Neural cell (in vitro differentiated cells): ENCODE measurements around the gene DCHS2. TPM values are rescaled to one million over a fixed set of nuclear protein-coding genes. Genes with fewer than 3 reads are reported as not detected.

Experiments used
- H2AFZ ChIP-seq: fragments of 200-600, 300-800 bp; sonication (generic), shearing (Covaris generic); 2 replicates; pipeline ENCODE4 v1.6.0; 2014; ENCODE audit warnings: low read depth, mild to moderate bottlenecking, antibody characterized with exemption, low read length, moderate library complexity
- H3F3A ChIP-seq: fragments of 200-600 bp; shearing (Covaris generic); 2 replicates; pipeline ENCODE4 v1.6.1; 2016; ENCODE audit warnings: mild to moderate bottlenecking, moderate library complexity, mixed read lengths, antibody characterized with exemption, low read length; ENCODE audit not compliant: insufficient read depth, poor library complexity, severe bottlenecking
- H3K27ac ChIP-seq: fragments of 200-600, 300-800 bp; sonication (generic), shearing (Covaris generic); 2 replicates; pipeline ENCODE4 v1.5.1; 2014; ENCODE audit warnings: mild to moderate bottlenecking, low read length, moderate library complexity
- H3K27me3 ChIP-seq: fragments of 300-800, 200-600 bp; sonication (generic), shearing (Covaris generic); 2 replicates; pipeline ENCODE4 v1.6.0; 2014; ENCODE audit warnings: mild to moderate bottlenecking, low read depth, low read length, moderate library complexity; ENCODE audit not compliant: insufficient read depth
- H3K36me3 ChIP-seq: fragments of 300-800, 200-600 bp; sonication (generic), shearing (Covaris generic); 2 replicates; pipeline ENCODE4 v1.5.1; 2014; ENCODE audit warnings: mild to moderate bottlenecking, antibody characterized with exemption, low read length, moderate library complexity; ENCODE audit not compliant: insufficient read depth
- H3K4me2 ChIP-seq: fragments of 300-800, 200-600 bp; sonication (generic), shearing (Covaris generic); 2 replicates; pipeline ENCODE4 v1.6.0; 2014; ENCODE audit warnings: mild to moderate bottlenecking, low read length
- H3K4me3 ChIP-seq: fragments of 300-800, 200-600 bp; sonication (generic), shearing (Covaris generic); 2 replicates; pipeline ENCODE4 v1.5.1; 2014; ENCODE audit warnings: mild to moderate bottlenecking, low read length, moderate library complexity
- H3K79me2 ChIP-seq: fragments of 200-600 bp; shearing (Covaris generic); replicated peaks from 2 replicates; pipeline ENCODE4 v1.6.0; 2014; ENCODE audit warnings: mild to moderate bottlenecking, low read length, moderate library complexity; ENCODE audit not compliant: insufficient read depth
- H3K9ac ChIP-seq: fragments of 300-800, 200-600 bp; sonication (generic), shearing (Covaris generic); 2 replicates; pipeline ENCODE4 v1.6.1; 2016; ENCODE audit warnings: mild to moderate bottlenecking, low read length, mixed read lengths
- H3K9me2 ChIP-seq: fragments of 200-600 bp; shearing (Covaris generic); 2 replicates; pipeline ENCODE4 v1.6.1; 2016; ENCODE audit warnings: mild to moderate bottlenecking, low read length, mixed read lengths; ENCODE audit not compliant: insufficient read depth
- H3K9me3 ChIP-seq: fragments of 200-600, 300-800 bp; sonication (generic), shearing (Covaris generic); 2 replicates; pipeline ENCODE4 v1.6.1; 2016; ENCODE audit warnings: mild to moderate bottlenecking, mixed run types, low read length, moderate library complexity, mixed read lengths
- H4K20me1 ChIP-seq: fragments of 200-600 bp; shearing (Covaris generic); 2 replicates; pipeline ENCODE4 v1.6.1; 2016; ENCODE audit warnings: mild to moderate bottlenecking, mixed run types; ENCODE audit not compliant: insufficient read depth
- EP300 ChIP-seq: fragments of 450-650 bp; conservative IDR thresholded peaks from 2 replicates; pipeline ENCODE4 v1.6.1; 2014; ENCODE audit warnings: antibody characterized with exemption, mild to moderate bottlenecking, moderate library complexity; ENCODE audit not compliant: poor library complexity, severe bottlenecking
- EZH2 ChIP-seq: fragments of 200-600, 300-800 bp; shearing (Covaris generic), sonication (generic); IDR thresholded peaks from 2 replicates; pipeline ENCODE4 v1.6.1; 2014; ENCODE audit warnings: antibody characterized with exemption, low read length, borderline replicate concordance, mild to moderate bottlenecking; ENCODE audit not compliant: insufficient read depth, poor library complexity, severe bottlenecking
- MXI1 ChIP-seq: fragments of 450-650 bp; conservative IDR thresholded peaks from 2 replicates; pipeline ENCODE4 v1.6.1; 2014; ENCODE audit warnings: antibody characterized with exemption, mild to moderate bottlenecking; ENCODE audit not compliant: poor library complexity, severe bottlenecking
- POLR2AphosphoS5 ChIP-seq: IDR thresholded peaks from 2 replicates; pipeline ENCODE4 v1.6.1; 2012
- RAD21 ChIP-seq: fragments of 450-650 bp; conservative IDR thresholded peaks from 2 replicates; pipeline ENCODE4 v1.6.1; 2014; ENCODE audit warnings: antibody characterized with exemption, mild to moderate bottlenecking, moderate library complexity
- SMC3 ChIP-seq: fragments of 450-650 bp; conservative IDR thresholded peaks from 2 replicates; pipeline ENCODE4 v1.6.1; 2014; ENCODE audit warnings: antibody characterized with exemption, mild to moderate bottlenecking, moderate library complexity; ENCODE audit not compliant: poor library complexity
- TAF1 ChIP-seq: IDR thresholded peaks from 2 replicates; pipeline ENCODE4 v1.6.1; 2012; ENCODE audit warnings: low read depth
- polyA plus RNA-seq: library from polyadenylated mRNA; depleted of rRNA; stranded (reverse); fragments of >200 nt; gene quantifications from 2 replicates; pipeline ENCODE4 v1.2.3, GENCODE V29; 2014
- TF ChIP-seq, protein P1 (sequence below): IDR thresholded peaks from 2 replicates; pipeline ENCODE4 v1.6.1; 2012; ENCODE audit warnings: borderline replicate concordance
- TF ChIP-seq, protein P2 (sequence below): fragments of 450-650 bp; IDR thresholded peaks from 2 replicates; pipeline ENCODE4 v1.5.1; 2014; ENCODE audit warnings: antibody characterized with exemption, mild to moderate bottlenecking, moderate library complexity; ENCODE audit not compliant: poor library complexity, severe bottlenecking

DCHS2 gene
- polyA plus RNA-seq, 1 donor from 2014 or later = 1.6 TPM

DNA sequence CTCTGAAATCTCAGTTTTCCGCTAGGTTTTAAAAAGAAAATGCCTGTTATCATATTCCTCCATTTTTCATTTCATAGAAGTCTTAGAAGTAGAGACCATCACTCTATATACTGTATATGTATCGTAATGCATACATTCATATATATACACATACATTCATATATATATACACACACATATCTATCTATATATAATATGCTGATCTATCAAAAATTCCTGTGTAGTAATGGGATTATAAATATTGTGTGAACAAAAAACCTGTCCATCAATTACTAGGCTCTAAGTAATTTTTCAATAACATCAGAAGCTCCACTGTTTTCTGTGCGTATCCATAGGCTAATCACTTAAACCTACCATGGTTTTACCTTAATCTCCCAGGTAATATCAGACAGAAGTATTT, 150.2 kb downstream of the DCHS2 start:
- H3K36me3 ChIP-seq = no peaks in the 10 kb centered on the region
- H3K9me2 ChIP-seq = no peaks in the 10 kb centered on the region
- no peaks in the 10 kb centered on the region for H3F3A ChIP-seq
- TF ChIP-seq, protein P1, sequence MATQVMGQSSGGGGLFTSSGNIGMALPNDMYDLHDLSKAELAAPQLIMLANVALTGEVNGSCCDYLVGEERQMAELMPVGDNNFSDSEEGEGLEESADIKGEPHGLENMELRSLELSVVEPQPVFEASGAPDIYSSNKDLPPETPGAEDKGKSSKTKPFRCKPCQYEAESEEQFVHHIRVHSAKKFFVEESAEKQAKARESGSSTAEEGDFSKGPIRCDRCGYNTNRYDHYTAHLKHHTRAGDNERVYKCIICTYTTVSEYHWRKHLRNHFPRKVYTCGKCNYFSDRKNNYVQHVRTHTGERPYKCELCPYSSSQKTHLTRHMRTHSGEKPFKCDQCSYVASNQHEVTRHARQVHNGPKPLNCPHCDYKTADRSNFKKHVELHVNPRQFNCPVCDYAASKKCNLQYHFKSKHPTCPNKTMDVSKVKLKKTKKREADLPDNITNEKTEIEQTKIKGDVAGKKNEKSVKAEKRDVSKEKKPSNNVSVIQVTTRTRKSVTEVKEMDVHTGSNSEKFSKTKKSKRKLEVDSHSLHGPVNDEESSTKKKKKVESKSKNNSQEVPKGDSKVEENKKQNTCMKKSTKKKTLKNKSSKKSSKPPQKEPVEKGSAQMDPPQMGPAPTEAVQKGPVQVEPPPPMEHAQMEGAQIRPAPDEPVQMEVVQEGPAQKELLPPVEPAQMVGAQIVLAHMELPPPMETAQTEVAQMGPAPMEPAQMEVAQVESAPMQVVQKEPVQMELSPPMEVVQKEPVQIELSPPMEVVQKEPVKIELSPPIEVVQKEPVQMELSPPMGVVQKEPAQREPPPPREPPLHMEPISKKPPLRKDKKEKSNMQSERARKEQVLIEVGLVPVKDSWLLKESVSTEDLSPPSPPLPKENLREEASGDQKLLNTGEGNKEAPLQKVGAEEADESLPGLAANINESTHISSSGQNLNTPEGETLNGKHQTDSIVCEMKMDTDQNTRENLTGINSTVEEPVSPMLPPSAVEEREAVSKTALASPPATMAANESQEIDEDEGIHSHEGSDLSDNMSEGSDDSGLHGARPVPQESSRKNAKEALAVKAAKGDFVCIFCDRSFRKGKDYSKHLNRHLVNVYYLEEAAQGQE = no peak
- TF ChIP-seq EZH2 = no peak
- TF ChIP-seq, protein P2, sequence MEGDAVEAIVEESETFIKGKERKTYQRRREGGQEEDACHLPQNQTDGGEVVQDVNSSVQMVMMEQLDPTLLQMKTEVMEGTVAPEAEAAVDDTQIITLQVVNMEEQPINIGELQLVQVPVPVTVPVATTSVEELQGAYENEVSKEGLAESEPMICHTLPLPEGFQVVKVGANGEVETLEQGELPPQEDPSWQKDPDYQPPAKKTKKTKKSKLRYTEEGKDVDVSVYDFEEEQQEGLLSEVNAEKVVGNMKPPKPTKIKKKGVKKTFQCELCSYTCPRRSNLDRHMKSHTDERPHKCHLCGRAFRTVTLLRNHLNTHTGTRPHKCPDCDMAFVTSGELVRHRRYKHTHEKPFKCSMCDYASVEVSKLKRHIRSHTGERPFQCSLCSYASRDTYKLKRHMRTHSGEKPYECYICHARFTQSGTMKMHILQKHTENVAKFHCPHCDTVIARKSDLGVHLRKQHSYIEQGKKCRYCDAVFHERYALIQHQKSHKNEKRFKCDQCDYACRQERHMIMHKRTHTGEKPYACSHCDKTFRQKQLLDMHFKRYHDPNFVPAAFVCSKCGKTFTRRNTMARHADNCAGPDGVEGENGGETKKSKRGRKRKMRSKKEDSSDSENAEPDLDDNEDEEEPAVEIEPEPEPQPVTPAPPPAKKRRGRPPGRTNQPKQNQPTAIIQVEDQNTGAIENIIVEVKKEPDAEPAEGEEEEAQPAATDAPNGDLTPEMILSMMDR = no peak
- no peak for TF ChIP-seq MXI1
- no peak for TF ChIP-seq TAF1
- TF ChIP-seq RAD21 = no peak
- no peak for TF ChIP-seq SMC3
- TF ChIP-seq POLR2AphosphoS5 = no peak
- no peak for TF ChIP-seq EP300
- no peak overlapping the region for H3K27ac ChIP-seq
- no peaks in the 10 kb centered on the region for H3K9me3 ChIP-seq
- H2AFZ ChIP-seq = no peak overlapping the region
- no peaks in the 10 kb centered on the region for H3K79me2 ChIP-seq
- no peak overlapping the region for H3K9ac ChIP-seq
- H3K4me2 ChIP-seq = no peak overlapping the region
- H4K20me1 ChIP-seq = no peaks in the 10 kb centered on the region
- H3K4me3 ChIP-seq = no peak overlapping the region
- no peaks in the 10 kb centered on the region for H3K27me3 ChIP-seq

DNA sequence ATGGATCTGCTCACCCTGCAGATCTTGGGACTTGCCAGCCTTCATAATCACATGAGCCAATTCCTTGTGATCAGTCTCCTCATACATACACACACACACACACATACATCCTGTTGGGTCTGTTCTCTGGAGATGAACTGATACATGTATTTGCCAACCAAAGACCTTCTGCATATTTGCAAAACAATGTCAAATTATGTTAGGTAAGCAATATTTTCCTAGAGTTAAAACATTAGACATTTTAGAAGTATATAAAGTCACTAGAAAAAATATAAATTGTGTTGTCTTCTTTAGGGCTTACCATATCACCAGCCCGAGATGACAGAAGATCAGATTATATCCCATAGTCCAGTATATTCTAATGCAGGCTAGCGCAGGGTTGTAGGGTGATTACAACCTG, 156.0 kb downstream of the DCHS2 start:
- no peaks in the 10 kb centered on the region for H3K9me3 ChIP-seq
- no peak overlapping the region for H2AFZ ChIP-seq

More for the DNA sequence above, 156.0 kb downstream of the DCHS2 start:
- no peak overlapping the region for H3K9ac ChIP-seq
- H3K36me3 ChIP-seq = no peaks in the 10 kb centered on the region
- no peaks in the 10 kb centered on the region for H3K79me2 ChIP-seq
- TF ChIP-seq MXI1 (no peak), POLR2AphosphoS5 (no peak), TAF1 (no peak), RAD21 (no peak), EZH2 (no peak), SMC3 (no peak), EP300 (no peak)
- TF ChIP-seq, protein P2 = no peak
- TF ChIP-seq, protein P1 = no peak
- no peak overlapping the region for H3K27ac ChIP-seq
- no peaks in the 10 kb centered on the region for H4K20me1 ChIP-seq
- H3K9me2 ChIP-seq = no peaks in the 10 kb centered on the region
- no peak overlapping the region for H3K4me3 ChIP-seq
- H3K27me3 ChIP-seq = no peaks in the 10 kb centered on the region
- no peaks in the 10 kb centered on the region for H3F3A ChIP-seq
- H3K4me2 ChIP-seq = no peak overlapping the region
